Measurements from ENCODE around the gene MOAP1. TPM values are rescaled to one million over a fixed set of nuclear protein-coding genes. Genes with fewer than 3 reads are reported as not detected.
"Not testable (repeated sequence)": the region's sequence is repeated elsewhere in the genome, so short reads cannot be mapped to it uniquely, and the experiment has no call there.

Gene MOAP1
- total RNA-seq, 1 experiment from 2014 or later, result 17.5 TPM

GRCh38 chr14:93148979-93149378, 35.7 kb downstream of the MOAP1 start:
- no TSS peak for BruUV-seq (replicated peaks)
- H3K36me3 Mint-ChIP-seq (ENCODE audit: insufficient read depth, unreplicated experiment), result no peaks in the 10 kb centered on the region
- DNase-seq (ENCODE audit: unreplicated experiment), result no peak
- intact Hi-C loops (cut with micrococcal nuclease), result no loop called here
- H3K4me1 Mint-ChIP-seq (ENCODE audit: insufficient read depth, unreplicated experiment), result peaks cover 17% of the 10 kb centered on the region
- H3K4me3 Mint-ChIP-seq (ENCODE audit: unreplicated experiment), result no peak overlapping the region
- ChIA-PET CTCF (interaction anchor here (0.6 kb wide), 1 partner anchor 211 kb away, joined by 3 read pairs; no protein-coding TSS in a partner anchor), POLR2A (no interaction called here)
- no peaks in the 10 kb centered on the region for H3K27me3 Mint-ChIP-seq (ENCODE audit: insufficient read depth, unreplicated experiment)
- H3K27ac Mint-ChIP-seq (ENCODE audit: low read depth, unreplicated experiment), result no peak overlapping the region
- TF ChIP-seq CTCF (IDR thresholded peaks at IDR 0.05; ENCODE audit: unreplicated experiment), result no peak
- no peaks in the 10 kb centered on the region for H3K9me3 Mint-ChIP-seq (ENCODE audit: unreplicated experiment)

GRCh38 chr14:93146119-93146518, 38.6 kb downstream of the MOAP1 start:
- POLR2A ChIA-PET, result interaction anchor here (1.8 kb wide), 1 partner anchor 32 kb away, joined by 5 read pairs; no protein-coding TSS in a partner anchor
- no peaks in the 10 kb centered on the region for H3K36me3 Mint-ChIP-seq (ENCODE audit: insufficient read depth, unreplicated experiment)
- no peaks in the 10 kb centered on the region for H3K27me3 Mint-ChIP-seq (ENCODE audit: insufficient read depth, unreplicated experiment)
- no TSS peak for BruUV-seq (replicated peaks)
- H3K27ac Mint-ChIP-seq (ENCODE audit: low read depth, unreplicated experiment), result no peak overlapping the region
- no peak overlapping the region for H3K4me3 Mint-ChIP-seq (ENCODE audit: unreplicated experiment)
- peaks cover 10% of the 10 kb centered on the region for H3K4me1 Mint-ChIP-seq (ENCODE audit: insufficient read depth, unreplicated experiment)
- no peak for TF ChIP-seq CTCF (IDR thresholded peaks at IDR 0.05; ENCODE audit: unreplicated experiment)
- intact Hi-C loops (cut with micrococcal nuclease), result no loop called here
- H3K9me3 Mint-ChIP-seq (ENCODE audit: unreplicated experiment), result no peaks in the 10 kb centered on the region
- CTCF ChIA-PET, result interaction anchor here (0.5 to 19.4 kb wide), 9 partner anchors 8 to 298 kb away, joined by 3 to 336 read pairs (median 3); partner anchors contain the start of gene ITPK1
- DNase-seq (ENCODE audit: unreplicated experiment), result no peak

- peaks cover 8% of the 10 kb centered on the region for H3K4me1 Mint-ChIP-seq (ENCODE audit: insufficient read depth, unreplicated experiment)
- H3K27ac Mint-ChIP-seq (ENCODE audit: low read depth, unreplicated experiment), result no peak overlapping the region
- no peak for DNase-seq (ENCODE audit: unreplicated experiment)
- no peaks in the 10 kb centered on the region for H3K36me3 Mint-ChIP-seq (ENCODE audit: insufficient read depth, unreplicated experiment)
- TF ChIP-seq CTCF (IDR thresholded peaks at IDR 0.05; ENCODE audit: unreplicated experiment), result no peak
- ChIA-PET CTCF (interaction anchor here (0.7 to 19.4 kb wide), 3 partner anchors 28 to 477 kb away, joined by 3 to 336 read pairs (median 5); partner anchors contain the start of gene ITPK1), POLR2A (interaction anchor here (0.7 to 0.9 kb wide), 2 partner anchors 30 to 96 kb away, joined by 3 read pairs; no protein-coding TSS in a partner anchor)
- no peak overlapping the region for H3K4me3 Mint-ChIP-seq (ENCODE audit: unreplicated experiment)
- intact Hi-C loops (cut with micrococcal nuclease), result no loop called here
- no peaks in the 10 kb centered on the region for H3K27me3 Mint-ChIP-seq (ENCODE audit: insufficient read depth, unreplicated experiment)
- H3K9me3 Mint-ChIP-seq (ENCODE audit: unreplicated experiment), result no peaks in the 10 kb centered on the region
- no TSS peak for BruUV-seq (replicated peaks)
Measured at GRCh38 chr14:93142854-93143652, 41.6 kb downstream of the MOAP1 start.

GRCh38 chr14:93137864-93138263, 46.8 kb downstream of the MOAP1 start:
- TF ChIP-seq CTCF (IDR thresholded peaks at IDR 0.05; ENCODE audit: unreplicated experiment), result no peak
- H3K4me1 Mint-ChIP-seq (ENCODE audit: insufficient read depth, unreplicated experiment), result peaks cover 22% of the 10 kb centered on the region
- peak; percentile 58 for DNase-seq (ENCODE audit: unreplicated experiment)
- no peak overlapping the region for H3K4me3 Mint-ChIP-seq (ENCODE audit: unreplicated experiment)
- H3K27ac Mint-ChIP-seq (ENCODE audit: low read depth, unreplicated experiment), result no peak overlapping the region
- H3K9me3 Mint-ChIP-seq (ENCODE audit: unreplicated experiment), result no peaks in the 10 kb centered on the region
- BruUV-seq (replicated peaks), result no TSS peak
- no peaks in the 10 kb centered on the region for H3K36me3 Mint-ChIP-seq (ENCODE audit: insufficient read depth, unreplicated experiment)
- CTCF ChIA-PET, result interaction anchor here (0.6 to 19.4 kb wide), 17 partner anchors 9 to 258 kb away, joined by 3 to 336 read pairs (median 3); partner anchors contain the start of gene ITPK1
- POLR2A ChIA-PET, result interaction anchor here (0.7 to 10.6 kb wide), 5 partner anchors 23 to 192 kb away, joined by 3 to 117 read pairs (median 3); partner anchors contain the start of gene ITPK1
- intact Hi-C loops (cut with micrococcal nuclease), result loop anchor here (2.0 kb wide), 1 partner anchor 257 kb away; no protein-coding TSS in a partner anchor
- no peaks in the 10 kb centered on the region for H3K27me3 Mint-ChIP-seq (ENCODE audit: insufficient read depth, unreplicated experiment)

- ChIA-PET POLR2A (interaction anchor here (10.6 kb wide), 1 partner anchor 22 kb away, joined by 117 read pairs; the partner anchor contains the start of gene ITPK1), CTCF (interaction anchor here (0.6 to 19.4 kb wide), 2 partner anchors 21 to 941 kb away, joined by 4 to 336 read pairs; partner anchors contain the start of gene ITPK1)
- H3K4me3 Mint-ChIP-seq (ENCODE audit: unreplicated experiment); DNase-seq (ENCODE audit: unreplicated experiment); H3K27me3 Mint-ChIP-seq (ENCODE audit: insufficient read depth, unreplicated experiment); intact Hi-C loops (cut with micrococcal nuclease); BruUV-seq (replicated peaks); H3K27ac Mint-ChIP-seq (ENCODE audit: low read depth, unreplicated experiment); H3K9me3 Mint-ChIP-seq (ENCODE audit: unreplicated experiment); H3K36me3 Mint-ChIP-seq (ENCODE audit: insufficient read depth, unreplicated experiment): not testable (repeated sequence)
- H3K4me1 Mint-ChIP-seq (ENCODE audit: insufficient read depth, unreplicated experiment), result peaks cover 22% of the 10 kb centered on the region
Measured at GRCh38 chr14:93136508-93136907, 48.2 kb downstream of the MOAP1 start.
